OCI-LY3 (cell line): ENCODE results near the gene FNIP1.

ENCODE experiments used
- H2AFZ ChIP-seq: fragments of 200-600, 300-600 bp; shearing (Covaris generic); 2 replicates; pipeline ENCODE4 v1.6.0; 2014; ENCODE audit warnings: antibody characterized with exemption, low read depth, low read length
- H3K27ac ChIP-seq: fragments of 200-600, 300-600 bp; sonication (generic); 2 replicates; pipeline ENCODE4 v1.5.1; 2014; ENCODE audit warnings: mild to moderate bottlenecking, low read length, moderate library complexity, mixed read lengths
- H3K27me3 ChIP-seq: fragments of 200-600, 300-600 bp; sonication (generic); 2 replicates; pipeline ENCODE4 v1.6.1; 2014; ENCODE audit warnings: low read depth, low read length, mixed read lengths
- H3K36me3 ChIP-seq: fragments of 200-600, 300-600 bp; sonication (generic); replicated peaks from 2 replicates; pipeline ENCODE3; 2014; ENCODE audit warnings: low read depth, low read length, mixed read lengths
- H3K4me1 ChIP-seq: fragments of 300-600, 200-600 bp; sonication (generic); 2 replicates; pipeline ENCODE4 v1.6.1; 2014; ENCODE audit warnings: low read length, mixed read lengths
- H3K4me2 ChIP-seq: fragments of 200-600, 300-600 bp; sonication (generic); 2 replicates; pipeline ENCODE4 v1.6.1; 2014; ENCODE audit warnings: low read length, mixed read lengths
- H3K4me3 ChIP-seq: fragments of 300-600, 200-600 bp; sonication (generic); 2 replicates; pipeline ENCODE4 v1.5.1; 2014; ENCODE audit warnings: antibody characterized with exemption, mild to moderate bottlenecking, low read length, moderate library complexity
- H3K79me2 ChIP-seq: fragments of 300-600, 200-600 bp; shearing (Covaris generic); 2 replicates; pipeline ENCODE4 v1.6.1; 2014; ENCODE audit warnings: mild to moderate bottlenecking, low read length, mixed read lengths
- H3K9ac ChIP-seq: fragments of 300-600, 200-600 bp; shearing (Covaris generic); 2 replicates; pipeline ENCODE4 v1.6.0; 2014; ENCODE audit warnings: mild to moderate bottlenecking, low read length, moderate library complexity
- H3K9me3 ChIP-seq: fragments of 200-600, 300-600 bp; shearing (Covaris generic); 2 replicates; pipeline ENCODE4 v1.6.1; 2014; ENCODE audit warnings: low read length, mixed read lengths; ENCODE audit not compliant: insufficient read depth
- H4K20me1 ChIP-seq: fragments of 200-600, 300-600 bp; sonication (generic); 2 replicates; pipeline ENCODE4 v1.6.1; 2016; ENCODE audit warnings: low read length, mixed read lengths; ENCODE audit not compliant: insufficient read depth
- EZH2phosphoT487 ChIP-seq: fragments of 200-600 bp; shearing (Covaris generic); IDR thresholded peaks from 2 replicates; pipeline ENCODE4 v1.6.1; 2018; ENCODE audit warnings: antibody characterized with exemption, mixed run types, low read depth
- TF ChIP-seq, protein P1 (sequence below): fragments of 200-600, 300-600 bp; sonication (generic); IDR thresholded peaks from 2 replicates; pipeline ENCODE4 v1.5.1; 2014; ENCODE audit warnings: antibody characterized with exemption, low read length, low read depth

The FNIP1 gene

DNA sequence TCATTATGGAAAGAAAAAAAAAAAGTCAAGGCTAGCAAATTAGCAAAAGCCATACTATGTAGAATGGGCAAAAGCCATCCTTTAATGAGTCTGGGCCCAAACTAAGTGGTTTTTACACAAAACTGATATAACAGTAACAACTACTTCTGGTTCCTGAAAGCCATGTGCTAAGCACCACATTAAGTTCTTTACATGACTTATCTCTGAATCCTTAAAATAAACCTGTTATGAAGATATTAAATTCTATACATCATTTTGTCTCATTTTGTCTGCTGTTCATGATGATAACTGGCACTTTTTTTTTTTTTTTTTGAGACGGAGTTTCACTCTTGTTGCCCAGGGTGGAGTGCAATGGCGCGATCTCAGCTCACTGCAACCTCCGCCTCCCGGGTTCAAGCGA lies 5.0 kb downstream of the FNIP1 start:
- peaks cover 92% of the 10 kb centered on the region for H3K79me2 ChIP-seq
- H2AFZ ChIP-seq = no peak overlapping the region
- H3K27ac ChIP-seq = no peak overlapping the region
- H3K9ac ChIP-seq = no peak overlapping the region
- no peak overlapping the region for H3K4me2 ChIP-seq
- no peak overlapping the region for H3K4me3 ChIP-seq
- no peaks in the 10 kb centered on the region for H3K9me3 ChIP-seq
- H3K4me1 ChIP-seq = peaks cover 8% of the 10 kb centered on the region
- H3K27me3 ChIP-seq = no peaks in the 10 kb centered on the region
- peaks cover 74% of the 10 kb centered on the region for H4K20me1 ChIP-seq
- H3K36me3 ChIP-seq = peaks cover 4% of the 10 kb centered on the region
- TF ChIP-seq, protein P1, sequence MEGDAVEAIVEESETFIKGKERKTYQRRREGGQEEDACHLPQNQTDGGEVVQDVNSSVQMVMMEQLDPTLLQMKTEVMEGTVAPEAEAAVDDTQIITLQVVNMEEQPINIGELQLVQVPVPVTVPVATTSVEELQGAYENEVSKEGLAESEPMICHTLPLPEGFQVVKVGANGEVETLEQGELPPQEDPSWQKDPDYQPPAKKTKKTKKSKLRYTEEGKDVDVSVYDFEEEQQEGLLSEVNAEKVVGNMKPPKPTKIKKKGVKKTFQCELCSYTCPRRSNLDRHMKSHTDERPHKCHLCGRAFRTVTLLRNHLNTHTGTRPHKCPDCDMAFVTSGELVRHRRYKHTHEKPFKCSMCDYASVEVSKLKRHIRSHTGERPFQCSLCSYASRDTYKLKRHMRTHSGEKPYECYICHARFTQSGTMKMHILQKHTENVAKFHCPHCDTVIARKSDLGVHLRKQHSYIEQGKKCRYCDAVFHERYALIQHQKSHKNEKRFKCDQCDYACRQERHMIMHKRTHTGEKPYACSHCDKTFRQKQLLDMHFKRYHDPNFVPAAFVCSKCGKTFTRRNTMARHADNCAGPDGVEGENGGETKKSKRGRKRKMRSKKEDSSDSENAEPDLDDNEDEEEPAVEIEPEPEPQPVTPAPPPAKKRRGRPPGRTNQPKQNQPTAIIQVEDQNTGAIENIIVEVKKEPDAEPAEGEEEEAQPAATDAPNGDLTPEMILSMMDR = no peak

DNA sequence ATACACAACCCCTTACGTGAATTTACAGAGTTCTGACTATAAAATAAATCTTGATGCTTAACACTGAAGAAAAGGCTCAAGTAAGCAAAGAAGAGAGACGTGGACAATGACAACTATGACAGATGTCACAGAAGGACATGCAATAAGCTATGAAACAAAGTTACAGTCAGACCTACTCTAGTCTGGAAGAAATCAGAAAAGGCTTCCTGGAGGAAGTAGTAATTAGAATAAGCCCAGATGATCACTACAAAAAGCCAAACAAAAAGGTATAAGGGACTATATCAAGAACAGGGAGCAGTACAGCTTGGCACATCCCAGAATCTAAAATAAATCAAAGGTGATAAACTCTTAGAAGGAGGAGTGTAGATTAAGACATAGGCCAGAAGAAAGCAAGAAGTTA lies 6.3 kb downstream of the FNIP1 start:
- Histone ChIP-seq H3K4me3 (no peak overlapping the region), H3K27me3 (no peaks in the 10 kb centered on the region), H3K9me3 (no peaks in the 10 kb centered on the region), H3K27ac (no peak overlapping the region), H3K4me1 (peaks cover 6% of the 10 kb centered on the region), H3K9ac (no peak overlapping the region), H2AFZ (no peak overlapping the region), H3K4me2 (no peak overlapping the region), H3K36me3 (peaks cover 4% of the 10 kb centered on the region), H4K20me1 (peaks cover 84% of the 10 kb centered on the region), H3K79me2 (peaks cover 92% of the 10 kb centered on the region)
- TF ChIP-seq EZH2phosphoT487 = no peak
- TF ChIP-seq, protein P1 = no peak

DNA sequence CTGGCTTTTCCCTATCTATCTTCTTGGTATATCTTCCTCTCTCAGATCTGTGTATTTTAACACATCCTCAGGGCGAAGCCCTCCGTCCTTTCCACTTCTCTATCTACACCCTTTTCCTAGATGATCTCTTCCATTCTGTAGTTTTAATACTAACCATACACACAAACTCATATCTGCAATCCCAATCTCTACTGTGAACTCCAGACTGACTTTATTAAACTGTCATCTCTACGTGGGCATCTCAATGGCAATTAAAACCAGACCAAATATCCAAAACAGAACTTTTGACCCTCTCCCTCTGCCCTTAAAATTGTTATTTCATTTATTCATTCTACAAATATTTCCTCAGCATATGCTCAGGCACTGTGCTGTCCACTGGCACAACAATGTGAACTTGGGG lies 7.1 kb downstream of the FNIP1 start:
- TF ChIP-seq, protein P1 = no peak
- no peak for TF ChIP-seq EZH2phosphoT487
- Histone ChIP-seq H3K4me3 (no peak overlapping the region), H3K4me2 (no peak overlapping the region), H3K27me3 (no peaks in the 10 kb centered on the region), H3K9me3 (no peaks in the 10 kb centered on the region), H3K79me2 (peaks cover 89% of the 10 kb centered on the region), H3K27ac (no peak overlapping the region), H4K20me1 (peaks cover 77% of the 10 kb centered on the region), H2AFZ (no peak overlapping the region), H3K4me1 (no peaks in the 10 kb centered on the region), H3K36me3 (peaks cover 4% of the 10 kb centered on the region), H3K9ac (no peak overlapping the region)

DNA sequence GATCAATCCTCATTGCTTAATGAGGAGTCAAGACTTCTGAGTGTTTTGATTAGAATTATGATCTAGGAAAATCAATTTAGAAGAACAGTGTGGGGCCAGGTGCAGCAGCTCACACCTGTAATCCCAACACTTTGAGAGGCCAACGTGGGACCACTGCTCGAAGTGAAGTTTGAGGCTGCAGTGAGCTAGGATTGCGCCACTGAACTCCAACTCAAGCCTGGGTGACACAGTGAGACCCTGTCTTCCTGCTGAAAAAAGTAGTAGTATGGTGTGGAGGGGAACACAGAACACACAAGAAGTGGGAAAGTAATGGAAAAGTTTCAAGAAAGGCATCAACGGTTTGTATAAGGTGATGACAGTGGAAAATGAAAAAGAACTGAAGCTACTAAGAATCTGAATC lies 9.1 kb downstream of the FNIP1 start:
- TF ChIP-seq EZH2phosphoT487 = no peak
- TF ChIP-seq, protein P1 = no peak
- Histone ChIP-seq H2AFZ (no peak overlapping the region), H3K4me3 (no peak overlapping the region), H3K9me3 (no peaks in the 10 kb centered on the region), H4K20me1 (peaks cover 73% of the 10 kb centered on the region), H3K4me1 (no peaks in the 10 kb centered on the region), H3K4me2 (no peak overlapping the region), H3K27me3 (no peaks in the 10 kb centered on the region), H3K79me2 (peaks cover 89% of the 10 kb centered on the region), H3K27ac (no peak overlapping the region), H3K9ac (no peak overlapping the region), H3K36me3 (no peaks in the 10 kb centered on the region)
